GM12878 (cell line): Measurements from ENCODE around the gene ZNF519. TPM values are rescaled to one million over a fixed set of nuclear protein-coding genes. Genes with fewer than 3 reads are reported as not detected.
"Not testable (repeated sequence)": the region's sequence is repeated elsewhere in the genome, so short reads cannot be mapped to it uniquely, and the experiment has no call there.

Experiments
- ATAC-seq: fragments of 200-7000 bp; cut with Tn5 transposase; 3 replicates; pipeline ENCODE4 v1.9.1; 2020; ENCODE audit warnings: mild to moderate bottlenecking, moderate library complexity
- BruUV-seq: library from RNA; stranded (reverse); fragments of 400-500 nt; replicated peaks from 2 replicates; lab custom pipeline; 2021; lab: Mats Ljungman, UMichigan
- CTCF ChIA-PET: fragments of 300-600 bp; sonication (Branson Sonifier 250); formaldehyde crosslinking; extraction: SDS; loops from one replicate; lab custom pipeline; 2021; ENCODE audit warnings: inconsistent platforms; lab: Yijun Ruan, JAX
- POLR2A ChIA-PET: fragments of 350-600 bp; formaldehyde crosslinking; extraction: SDS; loops from one replicate; lab custom pipeline; 2021; ENCODE audit warnings: inconsistent platforms; lab: Charles Lee
- RAD21 ChIA-PET: fragments of 300-600 bp; sonication (Branson Sonifier 250); formaldehyde crosslinking; loops from one replicate; lab custom pipeline; 2023; ENCODE audit warnings: antibody characterized with exemption; ENCODE audit not compliant: unreplicated experiment; lab: Charles Lee
- SMC1A ChIA-PET: fragments of 300-600 bp; sonication (Branson Sonifier 250); formaldehyde crosslinking; loops from one replicate; lab custom pipeline; 2023; ENCODE audit not compliant: unreplicated experiment, uncharacterized antibody; lab: Charles Lee
- DNase-seq: peaks from one replicate; pipeline ENCODE4 v3.0.0-alpha.2; 2011; ENCODE audit warnings: low read depth, low spot score
- FAIRE-seq: peaks from 3 replicates; lab custom pipeline; 2011; peaks lifted over from hg19 to GRCh38; lab: Jason Lieb, UNC
- H2AFZ ChIP-seq: 2 replicates; pipeline ENCODE4 v1.6.0; 2011; ENCODE audit warnings: low read depth, low read length, control low read depth; ENCODE audit not compliant: control insufficient read depth
- H3K27ac ChIP-seq: 2 replicates; pipeline ENCODE4 v1.5.1; 2011; ENCODE audit warnings: control low read depth; ENCODE audit not compliant: control insufficient read depth, insufficient read depth
- H3K27me3 ChIP-seq, 2 experiments: replicated peaks in 1 of 2; 2 replicates each; pipeline versions ENCODE4 v1.6.0 to v1.6.1; 2011; ENCODE audit warnings: low read length in 1 of 2; ENCODE audit not compliant: control insufficient read depth in 2 of 2, insufficient read depth in 2 of 2
- H3K36me3 ChIP-seq, 2 experiments: 2 replicates each; pipeline ENCODE4 v1.5.1; 2011; ENCODE audit warnings: low read length in 1 of 2; ENCODE audit not compliant: control insufficient read depth in 2 of 2, insufficient read depth in 2 of 2
- H3K4me1 ChIP-seq: 2 replicates; pipeline ENCODE4 v1.6.1; 2011; ENCODE audit warnings: mild to moderate bottlenecking, low read length, moderate library complexity, mixed read lengths; ENCODE audit not compliant: control insufficient read depth, insufficient read depth
- H3K4me2 ChIP-seq: 2 replicates; pipeline ENCODE4 v1.6.0; 2011; ENCODE audit warnings: control low read depth; ENCODE audit not compliant: control insufficient read depth, insufficient read depth
- H3K4me3 ChIP-seq: fragments of 200-600 bp; sonication (generic); 2 replicates; pipeline ENCODE4 v1.5.1; 2016
- H3K79me2 ChIP-seq: 2 replicates; pipeline ENCODE4 v1.6.0; 2011; ENCODE audit warnings: low read length; ENCODE audit not compliant: control insufficient read depth, insufficient read depth
- H3K9ac ChIP-seq: 2 replicates; pipeline ENCODE4 v1.8.0; 2011; ENCODE audit warnings: low read length, control low read depth, mixed read lengths; ENCODE audit not compliant: control insufficient read depth, insufficient read depth
- H3K9me3 ChIP-seq: replicated peaks from 3 replicates; pipeline ENCODE4 v1.5.1; 2011; ENCODE audit warnings: mild to moderate bottlenecking, low read length; ENCODE audit not compliant: control insufficient read depth, insufficient read depth
- H4K20me1 ChIP-seq: 2 replicates; pipeline ENCODE4 v1.6.0; 2011; ENCODE audit not compliant: control insufficient read depth, insufficient read depth
- BRCA1 ChIP-seq: IDR thresholded peaks from 2 replicates; pipeline ENCODE4 v1.6.1; 2011; ENCODE audit warnings: low read depth, low read length, improper control_type of control experiment
- E2F8 ChIP-seq: fragments of 450-650 bp; IDR thresholded peaks from 2 replicates; pipeline ENCODE4 v1.6.1; 2018; ENCODE audit warnings: mild to moderate bottlenecking, low read depth, moderate library complexity; ENCODE audit not compliant: partially characterized antibody
- HDGF ChIP-seq: fragments of 450-650 bp; IDR thresholded peaks from 2 replicates; pipeline ENCODE4 v1.6.1; 2016; ENCODE audit warnings: antibody characterized with exemption
- JUND ChIP-seq: IDR thresholded peaks from 2 replicates; pipeline ENCODE4 v1.6.1; 2012; ENCODE audit warnings: low read depth, mild to moderate bottlenecking, low read length, improper control_type of control experiment, moderate library complexity
- LARP7 ChIP-seq: fragments of 450-650 bp; IDR thresholded peaks from 2 replicates; pipeline ENCODE4 v1.6.1; 2017; ENCODE audit warnings: mild to moderate bottlenecking
- NBN ChIP-seq: fragments of 450-650 bp; IDR thresholded peaks from 2 replicates; pipeline ENCODE4 v1.6.1; 2016
- NFXL1 ChIP-seq: fragments of 450-650 bp; IDR thresholded peaks from 2 replicates; pipeline ENCODE4 v1.6.1; 2017; ENCODE audit warnings: antibody characterized with exemption, mild to moderate bottlenecking, borderline replicate concordance
- NFYB ChIP-seq: IDR thresholded peaks from 2 replicates; pipeline ENCODE4 v1.6.1; 2011; ENCODE audit warnings: low read depth, mild to moderate bottlenecking, low read length, improper control_type of control experiment, moderate library complexity; ENCODE audit not compliant: insufficient read depth
- PAX5 ChIP-seq: IDR thresholded peaks from 2 replicates; pipeline ENCODE4 v1.6.1; 2011; ENCODE audit warnings: low read depth, low read length, borderline replicate concordance
- PML ChIP-seq: IDR thresholded peaks from 2 replicates; pipeline ENCODE4 v1.6.1; 2012; ENCODE audit warnings: low read length, inconsistent platforms
- SMC3 ChIP-seq: IDR thresholded peaks from 2 replicates; pipeline ENCODE4 v1.6.1; 2011; ENCODE audit warnings: low read length, improper control_type of control experiment, borderline replicate concordance
- SRF ChIP-seq, 2 experiments: IDR thresholded peaks; 2 replicates each; pipeline ENCODE4 v1.6.1; 2011; ENCODE audit warnings: low read depth in 2 of 2, low read length in 2 of 2, mild to moderate bottlenecking in 1 of 2, moderate library complexity in 1 of 2
- TCF12 ChIP-seq: IDR thresholded peaks from 2 replicates; pipeline ENCODE4 v1.6.1; 2011; ENCODE audit warnings: low read depth, mild to moderate bottlenecking, low read length
- TCF7 ChIP-seq: IDR thresholded peaks from 2 replicates; pipeline ENCODE4 v1.6.1; 2014; ENCODE audit warnings: antibody characterized with exemption, borderline replicate concordance
- USF2 ChIP-seq: IDR thresholded peaks from 2 replicates; pipeline ENCODE4 v1.6.1; 2011; ENCODE audit warnings: low read depth, low read length, improper control_type of control experiment, borderline replicate concordance
- WRNIP1 ChIP-seq: IDR thresholded peaks from 2 replicates; pipeline ENCODE4 v1.6.1; 2011; ENCODE audit warnings: low read depth, low read length, improper control_type of control experiment, borderline replicate concordance
- ZNF384 ChIP-seq: IDR thresholded peaks from 2 replicates; pipeline ENCODE4 v1.6.1; 2012; ENCODE audit warnings: low read depth, mild to moderate bottlenecking, low read length, improper control_type of control experiment, borderline replicate concordance
- WGBS: methylation state at CpG from one replicate; pipeline ENCODE4 v1.1.6; 2016; ENCODE audit warnings: low lambda C conversion rate; ENCODE audit not compliant: insufficient replicate concordance, insufficient coverage; ENCODE audit errors: missing lambda C conversion rate; 5-methylcytosine and 5-hydroxymethylcytosine counted together
- in situ Hi-C: fragments of 300-500 bp; cut with MboI; formaldehyde crosslinking; loops from 9 replicates; pipeline ENCODE4 v1.14.3; 2018; ENCODE audit warnings: mixed read lengths
- intact Hi-C: fragments of 100-400 bp; cut with micrococcal nuclease; formaldehyde crosslinking; loops from one replicate; pipeline ENCODE4 v1.14.2; 2022; ENCODE audit not compliant: unreplicated experiment
- polyA plus RNA-seq, 11 experiments: library from polyadenylated mRNA; depleted of rRNA in 4 of 11; unstranded in 6 of 11; stranded (reverse) in 5 of 11; fragments of >200 nt; fragmentation: Nextera tagmentation in 4 of 11; fragmentation: Illumina TruSeq in 1 of 11; extraction: Ambion mirVana in 4 of 11; extraction: Trizol in 1 of 11; gene quantifications; 1 replicate in 1 of 11; 2 replicates in 10 of 11; pipeline versions ENCODE4 v1.2.1 to v1.2.3, GENCODE V29; 2011 to 2016; ENCODE audit warnings: inconsistent platforms in 2 of 11, missing spikeins in 2 of 11, low read depth in 1 of 11
- total RNA-seq, 4 experiments: library from RNA; depleted of rRNA in 3 of 4; stranded (reverse); fragments of >200 nt in 3 of 4; fragmentation: Illumina TruSeq in 1 of 4; extraction: Trizol in 1 of 4; gene quantifications; 2 replicates each; pipeline versions ENCODE4 v1.2.1 to v1.2.3, GENCODE V29; 2013 to 2021

Gene ZNF519
- total and polyA plus RNA-seq, 10 of the 15 experiments (the other 5 are each of a cell fraction or from before 2014, with no cell fraction given) = 8.9 to 24.2 (median 13.8) TPM

- H3K27ac ChIP-seq, H3K9ac ChIP-seq, SMC1A ChIA-PET, POLR2A ChIA-PET, BruUV-seq, CTCF ChIA-PET, RAD21 ChIA-PET, H3K36me3 ChIP-seq, H3K27me3 ChIP-seq, DNase-seq, intact Hi-C loops, ATAC-seq, H2AFZ ChIP-seq, H3K9me3 ChIP-seq, H4K20me1 ChIP-seq, H3K4me1 ChIP-seq, H3K4me2 ChIP-seq, H3K79me2 ChIP-seq, FAIRE-seq, H3K4me3 ChIP-seq, in situ Hi-C loops: not testable (repeated sequence)
- WGBS = 34% methylated on average over 6 of the region's 6 CpGs
These were observed 12.8 kb upstream of the ZNF519 start for GRCh38 chr18:14145021-14145420.

GRCh38 chr18:14144628-14144895, 12.3 kb upstream of the ZNF519 start:
- H3K27ac ChIP-seq = no peak overlapping the region
- CTCF ChIA-PET = no interaction called here
- no peaks in the 10 kb centered on the region for H4K20me1 ChIP-seq
- POLR2A ChIA-PET = no interaction called here
- no peaks in the 10 kb centered on the region for H3K4me1 ChIP-seq
- WGBS = 11% methylated on average over 6 of the region's 6 CpGs
- no peak for FAIRE-seq
- H3K79me2 ChIP-seq = no peaks in the 10 kb centered on the region
- no peaks in the 10 kb centered on the region; a peak in 1 of 4 replicates for H3K27me3 ChIP-seq
- no peak overlapping the region for H3K4me3 ChIP-seq
- BruUV-seq = no TSS peak
- SMC1A ChIA-PET = no interaction called here
- TF ChIP-seq USF2 (no peak), TCF7 (no peak), NFYB (no peak), SMC3 (no peak), BRCA1 (no peak), NBN (no peak), HDGF (no peak), E2F8 (no peak), WRNIP1 (no peak), ZNF384 (no peak), TCF12 (no peak), NFXL1 (no peak), PAX5 (no peak), LARP7 (no peak), PML (no peak), SRF (IDR thresholded peaks at IDR 0.05; ENCODE audit: low read depth in 2 of 2, low read length in 2 of 2) (no peak), JUND (no peak)
- TF ChIP-seq, all 136 proteins: peak for 0
- no peak overlapping the region for H3K9ac ChIP-seq
- no peak overlapping the region for H2AFZ ChIP-seq
- no peaks in the 10 kb centered on the region for H3K36me3 ChIP-seq
- RAD21 ChIA-PET = no interaction called here
- ATAC-seq (no peak), DNase-seq (no peak)
- in situ Hi-C loops = no loop called here
- intact Hi-C loops = no loop called here
- no peak overlapping the region for H3K4me2 ChIP-seq
- no peaks in the 10 kb centered on the region for H3K9me3 ChIP-seq
